Measurements from ENCODE around the gene DENND10.

GRCh38 chr10:119166118-119166500 lies 62.2 kb downstream of the DENND10 start:
- TF ChIP-seq YY1 (IDR thresholded peaks at IDR 0.05; ENCODE audit: low read depth) (no peak), FOXM1 (IDR thresholded peaks at IDR 0.05; ENCODE audit: borderline replicate concordance, low read depth) (no peak), TAF1 (IDR thresholded peaks at IDR 0.05; ENCODE audit: low read depth) (no peak), EGR1 (IDR thresholded peaks at IDR 0.05) (no peak), CEBPB (IDR thresholded peaks at IDR 0.05) (no peak), ZBTB7A (IDR thresholded peaks at IDR 0.05; ENCODE audit: low read depth) (no peak; the same call in 1 of the 2 replicates), EP300 (IDR thresholded peaks at IDR 0.05; ENCODE audit: borderline replicate concordance) (no peak), USF1 (IDR thresholded peaks at IDR 0.05) (no peak), RAD21 (IDR thresholded peaks at IDR 0.05; ENCODE audit: low read depth) (no peak), TCF12 (IDR thresholded peaks at IDR 0.05; ENCODE audit: low read depth) (no peak)
- TF ChIP-seq, protein P1, sequence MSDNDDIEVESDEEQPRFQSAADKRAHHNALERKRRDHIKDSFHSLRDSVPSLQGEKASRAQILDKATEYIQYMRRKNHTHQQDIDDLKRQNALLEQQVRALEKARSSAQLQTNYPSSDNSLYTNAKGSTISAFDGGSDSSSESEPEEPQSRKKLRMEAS (IDR thresholded peaks at IDR 0.05) = no peak
- TF ChIP-seq, protein P2, sequence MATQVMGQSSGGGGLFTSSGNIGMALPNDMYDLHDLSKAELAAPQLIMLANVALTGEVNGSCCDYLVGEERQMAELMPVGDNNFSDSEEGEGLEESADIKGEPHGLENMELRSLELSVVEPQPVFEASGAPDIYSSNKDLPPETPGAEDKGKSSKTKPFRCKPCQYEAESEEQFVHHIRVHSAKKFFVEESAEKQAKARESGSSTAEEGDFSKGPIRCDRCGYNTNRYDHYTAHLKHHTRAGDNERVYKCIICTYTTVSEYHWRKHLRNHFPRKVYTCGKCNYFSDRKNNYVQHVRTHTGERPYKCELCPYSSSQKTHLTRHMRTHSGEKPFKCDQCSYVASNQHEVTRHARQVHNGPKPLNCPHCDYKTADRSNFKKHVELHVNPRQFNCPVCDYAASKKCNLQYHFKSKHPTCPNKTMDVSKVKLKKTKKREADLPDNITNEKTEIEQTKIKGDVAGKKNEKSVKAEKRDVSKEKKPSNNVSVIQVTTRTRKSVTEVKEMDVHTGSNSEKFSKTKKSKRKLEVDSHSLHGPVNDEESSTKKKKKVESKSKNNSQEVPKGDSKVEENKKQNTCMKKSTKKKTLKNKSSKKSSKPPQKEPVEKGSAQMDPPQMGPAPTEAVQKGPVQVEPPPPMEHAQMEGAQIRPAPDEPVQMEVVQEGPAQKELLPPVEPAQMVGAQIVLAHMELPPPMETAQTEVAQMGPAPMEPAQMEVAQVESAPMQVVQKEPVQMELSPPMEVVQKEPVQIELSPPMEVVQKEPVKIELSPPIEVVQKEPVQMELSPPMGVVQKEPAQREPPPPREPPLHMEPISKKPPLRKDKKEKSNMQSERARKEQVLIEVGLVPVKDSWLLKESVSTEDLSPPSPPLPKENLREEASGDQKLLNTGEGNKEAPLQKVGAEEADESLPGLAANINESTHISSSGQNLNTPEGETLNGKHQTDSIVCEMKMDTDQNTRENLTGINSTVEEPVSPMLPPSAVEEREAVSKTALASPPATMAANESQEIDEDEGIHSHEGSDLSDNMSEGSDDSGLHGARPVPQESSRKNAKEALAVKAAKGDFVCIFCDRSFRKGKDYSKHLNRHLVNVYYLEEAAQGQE (IDR thresholded peaks at IDR 0.05; ENCODE audit: low read depth) = no peak

Data from Ishikawa (cell line).